Uterus (tissue), 4 donors: ENCODE results near the gene R3HDM2. TPM values are rescaled to one million over a fixed set of nuclear protein-coding genes. Genes with fewer than 3 reads are reported as not detected.
A peak's percentile ranks its signal among the peaks of the same experiment; 100 is the strongest.

Experiments
- DNase-seq, 2 donors: peaks; one replicate each; pipeline ENCODE4 v3.0.0-alpha.2; 2019 to 2020
- H3K27ac ChIP-seq, 2 donors: fragments of 200-600 bp; sonication (generic); 1 replicate in 1 of 2; 2 replicates in 1 of 2; pipeline ENCODE4 v1.5.1; 2016 to 2018
- H3K27me3 ChIP-seq, 2 donors: fragments of 200-600 bp; sonication (generic); one replicate each; pipeline ENCODE4 v1.5.1; 2018 to 2019; ENCODE audit warnings: control low read depth in 1 of 2
- H3K36me3 ChIP-seq, 2 donors: fragments of 200-600 bp; sonication (generic); one replicate each; pipeline ENCODE4 v1.5.1; 2019; ENCODE audit warnings: control low read depth in 1 of 2
- H3K4me1 ChIP-seq, 2 donors: fragments of 200-600 bp; sonication (generic); one replicate each; pipeline ENCODE4 v1.5.1; 2018 to 2019; ENCODE audit warnings: control low read depth in 1 of 2
- H3K4me3 ChIP-seq, 2 donors: fragments of 200-600 bp; sonication (generic); 1 replicate in 1 of 2; 2 replicates in 1 of 2; pipeline ENCODE4 v1.5.1; 2018 to 2019; ENCODE audit warnings: mild to moderate bottlenecking in 1 of 2
- H3K9me3 ChIP-seq, 2 donors: fragments of 200-600 bp; sonication (generic); one replicate each; pipeline ENCODE4 v1.5.1; 2019; ENCODE audit warnings: control low read depth in 1 of 2
- CTCF ChIP-seq, 4 experiments: fragments of 200-600 bp in 2 of 4; fragments of 450-650 bp in 2 of 4; sonication (generic) in 2 of 4; IDR thresholded peaks; one replicate each; pipeline ENCODE4 v1.5.1; 2016 to 2019; ENCODE audit warnings: antibody characterized with exemption in 4 of 4, mild to moderate bottlenecking in 2 of 4, moderate library complexity in 1 of 4
- POLR2A ChIP-seq, 2 donors: fragments of 450-650 bp; IDR thresholded peaks; one replicate each; pipeline ENCODE4 v1.6.1; 2016; ENCODE audit warnings: antibody characterized with exemption in 2 of 2, mild to moderate bottlenecking in 1 of 2, moderate library complexity in 1 of 2
- intact Hi-C: fragments of 100-400 bp; cut with DNase I; formaldehyde crosslinking; loops from one replicate; pipeline ENCODE4 v1.15.1; 2023; ENCODE audit warnings: low total_unique reads
- total RNA-seq, 4 donors: library from RNA; depleted of rRNA in 3 of 4; stranded (reverse); fragments of >200 nt in 3 of 4; gene quantifications; one replicate each; pipeline versions ENCODE4 v1.1.0 to v1.2.4, GENCODE V29; 2014 to 2023
- donor health status: DM: yes; HTN: yes; CAD: no.

The R3HDM2 gene
- total RNA-seq, 4 donors from 2014 or later, result 9.4 to 89.0 (median 34.2) TPM

GRCh38 chr12:57244312-57244696 lies 186.5 kb downstream of the R3HDM2 start:
- intact Hi-C loops, result no loop called here
- Histone ChIP-seq H3K27ac (no peak overlapping the region), H3K27me3 (peaks cover 36 to 37% of the 10 kb centered on the region in 2 donors), H3K4me1 (peaks cover 0 to 25% of the 10 kb centered on the region in 2 donors), H3K4me3 (no peak overlapping the region), H3K36me3 (no peaks in the 10 kb centered on the region), H3K9me3 (no peaks in the 10 kb centered on the region)
- TF ChIP-seq POLR2A (IDR thresholded peaks at IDR 0.05) (no peak), CTCF (IDR thresholded peaks at IDR 0.05) (no peak)
- no peak for DNase-seq

- peaks cover 36 to 37% of the 10 kb centered on the region in 2 donors for H3K27me3 ChIP-seq
- peaks cover 0 to 27% of the 10 kb centered on the region in 2 donors for H3K4me1 ChIP-seq
- no peaks in the 10 kb centered on the region for H3K9me3 ChIP-seq
- H3K36me3 ChIP-seq, result no peaks in the 10 kb centered on the region
- peak overlapping the region in 1 of 2 donors; percentile 7 for H3K4me3 ChIP-seq
- H3K27ac ChIP-seq, result no peak overlapping the region
- intact Hi-C loops, result no loop called here
- TF ChIP-seq CTCF (IDR thresholded peaks at IDR 0.05) (peak; percentile 50 to 72 (median 68)), POLR2A (IDR thresholded peaks at IDR 0.05) (no peak)
- peak; percentile 65 to 68 for DNase-seq
Observed at GRCh38 chr12:57243521-57244311, 187.1 kb downstream of the R3HDM2 start.

GRCh38 chr12:57242691-57243454 lies 188.0 kb downstream of the R3HDM2 start:
- Histone ChIP-seq H3K9me3 (no peaks in the 10 kb centered on the region), H3K36me3 (no peaks in the 10 kb centered on the region), H3K27me3 (peaks cover 36 to 37% of the 10 kb centered on the region in 2 donors), H3K4me3 (peak overlapping the region in 1 of 2 donors; percentile 7), H3K27ac (no peak overlapping the region), H3K4me1 (peaks cover 0 to 27% of the 10 kb centered on the region in 2 donors)
- TF ChIP-seq CTCF (IDR thresholded peaks at IDR 0.05) (peak; percentile 23 to 56 (median 33)), POLR2A (IDR thresholded peaks at IDR 0.05) (no peak)
- intact Hi-C loops, result no loop called here
- DNase-seq, result no peak

GRCh38 chr12:57242329-57242690 lies 188.5 kb downstream of the R3HDM2 start:
- no peak overlapping the region for H3K4me3 ChIP-seq
- peaks cover 36 to 37% of the 10 kb centered on the region in 2 donors for H3K27me3 ChIP-seq
- H3K4me1 ChIP-seq, result peaks cover 0 to 27% of the 10 kb centered on the region in 2 donors
- intact Hi-C loops, result no loop called here
- DNase-seq, result no peak
- no peaks in the 10 kb centered on the region for H3K36me3 ChIP-seq
- H3K9me3 ChIP-seq, result no peaks in the 10 kb centered on the region
- H3K27ac ChIP-seq, result no peak overlapping the region
- TF ChIP-seq POLR2A (IDR thresholded peaks at IDR 0.05) (no peak), CTCF (IDR thresholded peaks at IDR 0.05) (no peak)
